K562 (cell line): Measurements from ENCODE around the gene PAH. TPM values are rescaled to one million over a fixed set of nuclear protein-coding genes. Genes with fewer than 3 reads are reported as not detected.

Experiments used
- ATAC-seq: fragments of 200-7000 bp; cut with Tn5 transposase; 3 replicates; pipeline ENCODE4 v1.9.1; 2020; ENCODE audit warnings: moderate library complexity
- BruUV-seq: library from RNA; stranded (reverse); fragments of 400-500 nt; replicated peaks from 2 replicates; lab custom pipeline; 2021; lab: Mats Ljungman, UMichigan
- CTCF ChIA-PET: fragments of 300-600 bp; formaldehyde crosslinking; extraction: SDS; loops from one replicate; lab custom pipeline; 2021; ENCODE audit warnings: low intra/inter-chr PET ratio; lab: Yijun Ruan, JAX
- POLR2A ChIA-PET: fragments of 300-600, 350-650 bp; sonication (Branson Sonifier 250); formaldehyde crosslinking; extraction: SDS; loops from one replicate; lab custom pipeline; 2021; ENCODE audit warnings: antibody characterized with exemption, inconsistent platforms; lab: Yijun Ruan, JAX
- DNase-seq, 4 experiments: peaks; one replicate each; pipeline versions ENCODE4 v3.0.0 to v3.0.0-alpha.2; 2011 to 2018; ENCODE audit warnings: low spot score in 3 of 4, mixed read lengths in 3 of 4; ENCODE audit errors: extremely low read depth in 1 of 4
- FAIRE-seq: peaks from 2 replicates; lab custom pipeline; 2011; peaks lifted over from hg19 to GRCh38; lab: Jason Lieb, UNC
- H2AFZ ChIP-seq: 2 replicates; pipeline ENCODE4 v1.6.0; 2011; ENCODE audit warnings: low read depth, low read length, control low read depth, inconsistent platforms
- H3K27ac ChIP-seq: fragments of 200-600 bp; 3 replicates; pipeline ENCODE4 v1.8.0; 2011; ENCODE audit warnings: low read depth, mild to moderate bottlenecking, control low read depth, inconsistent platforms, low read length, moderate library complexity, mixed read lengths; ENCODE audit errors: extremely low read depth
- H3K27me3 ChIP-seq, 2 experiments: fragments of 300-600 bp in 1 of 2; 2 replicates in 1 of 2; 3 replicates in 1 of 2; pipeline versions ENCODE4 v1.6.0 to v1.8.0; 2011; ENCODE audit warnings: inconsistent platforms in 2 of 2, low read length in 2 of 2, mild to moderate bottlenecking in 1 of 2, mixed read lengths in 1 of 2, moderate library complexity in 1 of 2; ENCODE audit not compliant: control insufficient read depth in 2 of 2, insufficient read depth in 2 of 2
- H3K36me3 ChIP-seq: fragments of 300-600 bp; 3 replicates; pipeline ENCODE4 v1.8.0; 2011; ENCODE audit warnings: mild to moderate bottlenecking, low read length, inconsistent platforms; ENCODE audit not compliant: control insufficient read depth, insufficient read depth
- H3K4me1 ChIP-seq, 2 experiments: fragments of 200-600 bp in 1 of 2; replicated peaks in 1 of 2; 2 replicates in 1 of 2; 3 replicates in 1 of 2; pipeline versions ENCODE4 v1.5.1 to v1.8.0; 2011; ENCODE audit warnings: inconsistent platforms in 2 of 2, low read length in 2 of 2, mild to moderate bottlenecking in 1 of 2, mixed read lengths in 1 of 2, moderate library complexity in 1 of 2; ENCODE audit not compliant: control insufficient read depth in 2 of 2, insufficient read depth in 2 of 2
- H3K4me2 ChIP-seq: 2 replicates; pipeline ENCODE4 v1.6.1; 2011; ENCODE audit warnings: low read length, control low read depth, inconsistent platforms, mixed read lengths; ENCODE audit not compliant: insufficient read depth
- H3K4me3 ChIP-seq: fragments of 200-600 bp; sonication (generic), shearing (Covaris generic); 2 replicates; pipeline ENCODE4 v1.5.1; 2016; ENCODE audit warnings: control low read depth, inconsistent platforms
- H3K79me2 ChIP-seq: fragments of 200-600 bp; 3 replicates; pipeline ENCODE4 v1.8.0; 2011; ENCODE audit warnings: low read length, inconsistent platforms; ENCODE audit not compliant: control insufficient read depth, insufficient read depth
- H3K9ac ChIP-seq, 2 experiments: 2 replicates each; pipeline versions ENCODE4 v1.6.0 to v1.6.1; 2011; ENCODE audit warnings: low read depth in 2 of 2, low read length in 2 of 2, control low read depth in 1 of 2, inconsistent platforms in 1 of 2, mild to moderate bottlenecking in 1 of 2, mixed read lengths in 1 of 2; ENCODE audit not compliant: insufficient read depth in 1 of 2
- H3K9me1 ChIP-seq: one replicate; pipeline ENCODE4 v1.6.0; 2011; ENCODE audit warnings: inconsistent platforms, mild to moderate bottlenecking, low read length, moderate library complexity; ENCODE audit not compliant: control insufficient read depth, insufficient read depth
- H3K9me3 ChIP-seq: replicated peaks from 2 replicates; pipeline ENCODE4 v1.5.1; 2011; ENCODE audit warnings: low read depth, low read length, inconsistent platforms; ENCODE audit not compliant: control insufficient read depth, insufficient read depth
- H4K20me1 ChIP-seq: replicated peaks from 2 replicates; pipeline ENCODE4 v1.6.1; 2011; ENCODE audit warnings: low read length, inconsistent platforms, mixed read lengths; ENCODE audit not compliant: control insufficient read depth, insufficient read depth
- ADNP ChIP-seq: fragments of 200-800 bp; sonication (Bioruptor generic); IDR thresholded peaks from 2 replicates; pipeline ENCODE4 v1.6.1; 2016; ENCODE audit warnings: missing genetic modification characterization, missing compliant biosample characterization
- C11orf30 ChIP-seq: fragments of 450-650 bp; IDR thresholded peaks from 2 replicates; pipeline ENCODE4 v1.6.1; 2016; ENCODE audit warnings: low read depth, mild to moderate bottlenecking
- MAFG ChIP-seq: fragments of 450-650 bp; conservative IDR thresholded peaks from 2 replicates; pipeline ENCODE4 v1.6.1; 2016; ENCODE audit warnings: missing genetic modification characterization, missing compliant biosample characterization
- ZNF124 ChIP-seq: sonication (generic); formaldehyde crosslinking; IDR thresholded peaks from 2 replicates; pipeline ENCODE4 v1.8.1; 2022; ENCODE audit warnings: missing genetic modification reagents
- ZNF212 ChIP-seq: fragments of 450-650 bp; formaldehyde crosslinking; IDR thresholded peaks from 2 replicates; pipeline ENCODE4 v1.4.0; 2020; ENCODE audit warnings: mild to moderate bottlenecking
- ZNF586 ChIP-seq: fragments of 450-650 bp; formaldehyde crosslinking; conservative IDR thresholded peaks from 2 replicates; pipeline ENCODE4 v1.4.0; 2020; ENCODE audit warnings: mild to moderate bottlenecking, moderate library complexity
- WGBS: fragments of 100-300 bp; shearing (Covaris generic); methylation state at CpG from one replicate; pipeline ENCODE4 v1.1.6; 2016; ENCODE audit warnings: low coverage, mixed read lengths; ENCODE audit not compliant: insufficient coverage; ENCODE audit errors: missing lambda C conversion rate; 5-methylcytosine and 5-hydroxymethylcytosine counted together
- in situ Hi-C: fragments of 300-500 bp; cut with MboI; formaldehyde crosslinking; loops from 4 replicates; pipeline ENCODE4 v1.15.0; 2018; ENCODE audit warnings: inconsistent platforms, mixed read lengths
- intact Hi-C: fragments of 100-400 bp; cut with micrococcal nuclease; formaldehyde crosslinking; loops from 2 replicates; pipeline ENCODE4 v1.14.2; 2022
- polyA plus RNA-seq, 8 experiments: library from polyadenylated mRNA; depleted of rRNA in 4 of 8; stranded (reverse) in 5 of 8; unstranded in 3 of 8; fragments of >200 nt; fragmentation: Nextera tagmentation in 2 of 8; fragmentation: Illumina TruSeq in 1 of 8; extraction: Ambion mirVana in 2 of 8; extraction: Trizol in 1 of 8; gene quantifications; 2 replicates each; pipeline versions ENCODE4 v1.2.1 to v1.2.3, GENCODE V29; 2011 to 2014; ENCODE audit warnings: inconsistent platforms in 1 of 8, missing spikeins in 1 of 8
- total RNA-seq, 7 experiments: library from RNA; depleted of rRNA in 6 of 7; stranded (reverse); fragments of >200 nt in 6 of 7; fragmentation: Illumina TruSeq in 2 of 7; extraction: Trizol in 2 of 7; gene quantifications; 2 replicates each; pipeline versions ENCODE4 v1.2.1 to v1.2.3, GENCODE V29; 2011 to 2021; ENCODE audit warnings: low replicate concordance in 1 of 7
- TF ChIP-seq, protein P1 (sequence below): fragments of 450-650 bp; IDR thresholded peaks from 2 replicates; pipeline ENCODE4 v1.7.0; 2016; ENCODE audit warnings: borderline replicate concordance
- TF ChIP-seq, protein P2 (sequence below): sonication (generic); formaldehyde crosslinking; IDR thresholded peaks from 2 replicates; pipeline ENCODE4 v1.8.0; 2022; ENCODE audit warnings: mild to moderate bottlenecking, missing genetic modification reagents
- TF ChIP-seq, protein P3 (sequence below): fragments of 250-450 bp; sonication (Bioruptor Pico); IDR thresholded peaks from 2 replicates; pipeline ENCODE4 v1.4.0; 2020
- TF ChIP-seq, protein P4 (sequence below): fragments of 250-450 bp; sonication (Bioruptor Pico); IDR thresholded peaks from 2 replicates; pipeline ENCODE4 v1.8.0; 2021; ENCODE audit warnings: moderate library complexity, mild to moderate bottlenecking, inconsistent platforms
- TF ChIP-seq, protein P5 (sequence below): sonication (generic); formaldehyde crosslinking; IDR thresholded peaks from 2 replicates; pipeline ENCODE4 v1.8.1; 2023; ENCODE audit warnings: mild to moderate bottlenecking, missing genetic modification reagents

The PAH gene
- total and polyA plus RNA-seq, 9 of the 15 experiments (the other 6 are each of a cell fraction or from before 2014, with no cell fraction given): 0.13 to 0.75 (median 0.69) TPM; not detected in 6

DNA sequence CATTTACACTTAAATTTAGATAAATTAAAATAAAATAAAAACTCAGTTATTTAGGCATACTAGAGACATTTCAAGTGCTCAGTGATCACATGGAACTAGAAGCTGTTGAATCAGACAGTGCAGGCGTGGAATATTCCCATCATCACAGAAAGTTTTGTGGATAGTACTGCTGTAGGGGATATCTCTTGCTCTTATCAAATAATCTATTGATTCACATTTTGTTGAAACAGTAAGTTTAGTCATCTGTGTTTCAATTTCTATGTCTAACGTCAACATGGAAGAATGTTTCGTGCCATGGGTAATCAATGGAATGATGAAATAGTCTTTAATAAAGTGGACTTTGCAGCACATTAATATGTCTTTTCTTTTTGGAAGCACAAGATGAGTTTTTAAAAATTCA lies 108.6 kb downstream of the PAH start:
- CTCF ChIA-PET: no interaction called here
- no peak for DNase-seq
- TF ChIP-seq, protein P1, sequence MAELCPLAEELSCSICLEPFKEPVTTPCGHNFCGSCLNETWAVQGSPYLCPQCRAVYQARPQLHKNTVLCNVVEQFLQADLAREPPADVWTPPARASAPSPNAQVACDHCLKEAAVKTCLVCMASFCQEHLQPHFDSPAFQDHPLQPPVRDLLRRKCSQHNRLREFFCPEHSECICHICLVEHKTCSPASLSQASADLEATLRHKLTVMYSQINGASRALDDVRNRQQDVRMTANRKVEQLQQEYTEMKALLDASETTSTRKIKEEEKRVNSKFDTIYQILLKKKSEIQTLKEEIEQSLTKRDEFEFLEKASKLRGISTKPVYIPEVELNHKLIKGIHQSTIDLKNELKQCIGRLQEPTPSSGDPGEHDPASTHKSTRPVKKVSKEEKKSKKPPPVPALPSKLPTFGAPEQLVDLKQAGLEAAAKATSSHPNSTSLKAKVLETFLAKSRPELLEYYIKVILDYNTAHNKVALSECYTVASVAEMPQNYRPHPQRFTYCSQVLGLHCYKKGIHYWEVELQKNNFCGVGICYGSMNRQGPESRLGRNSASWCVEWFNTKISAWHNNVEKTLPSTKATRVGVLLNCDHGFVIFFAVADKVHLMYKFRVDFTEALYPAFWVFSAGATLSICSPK: no peak
- TF ChIP-seq, protein P2, sequence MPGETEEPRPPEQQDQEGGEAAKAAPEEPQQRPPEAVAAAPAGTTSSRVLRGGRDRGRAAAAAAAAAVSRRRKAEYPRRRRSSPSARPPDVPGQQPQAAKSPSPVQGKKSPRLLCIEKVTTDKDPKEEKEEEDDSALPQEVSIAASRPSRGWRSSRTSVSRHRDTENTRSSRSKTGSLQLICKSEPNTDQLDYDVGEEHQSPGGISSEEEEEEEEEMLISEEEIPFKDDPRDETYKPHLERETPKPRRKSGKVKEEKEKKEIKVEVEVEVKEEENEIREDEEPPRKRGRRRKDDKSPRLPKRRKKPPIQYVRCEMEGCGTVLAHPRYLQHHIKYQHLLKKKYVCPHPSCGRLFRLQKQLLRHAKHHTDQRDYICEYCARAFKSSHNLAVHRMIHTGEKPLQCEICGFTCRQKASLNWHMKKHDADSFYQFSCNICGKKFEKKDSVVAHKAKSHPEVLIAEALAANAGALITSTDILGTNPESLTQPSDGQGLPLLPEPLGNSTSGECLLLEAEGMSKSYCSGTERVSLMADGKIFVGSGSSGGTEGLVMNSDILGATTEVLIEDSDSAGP: no peak
- TF ChIP-seq ADNP (tag) (no peak), MAFG (tag) (no peak), ZNF212 (CRISPR knock-in tag) (no peak), ZNF586 (CRISPR knock-in tag) (no peak), C11orf30 (no peak), ZNF124 (no peak)
- TF ChIP-seq, protein P3, sequence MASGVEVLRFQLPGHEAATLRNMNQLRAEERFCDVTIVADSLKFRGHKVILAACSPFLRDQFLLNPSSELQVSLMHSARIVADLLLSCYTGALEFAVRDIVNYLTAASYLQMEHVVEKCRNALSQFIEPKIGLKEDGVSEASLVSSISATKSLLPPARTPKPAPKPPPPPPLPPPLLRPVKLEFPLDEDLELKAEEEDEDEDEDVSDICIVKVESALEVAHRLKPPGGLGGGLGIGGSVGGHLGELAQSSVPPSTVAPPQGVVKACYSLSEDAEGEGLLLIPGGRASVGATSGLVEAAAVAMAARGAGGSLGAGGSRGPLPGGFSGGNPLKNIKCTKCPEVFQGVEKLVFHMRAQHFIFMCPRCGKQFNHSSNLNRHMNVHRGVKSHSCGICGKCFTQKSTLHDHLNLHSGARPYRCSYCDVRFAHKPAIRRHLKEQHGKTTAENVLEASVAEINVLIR (CRISPR knock-in tag): no peak
- TF ChIP-seq, protein P4, sequence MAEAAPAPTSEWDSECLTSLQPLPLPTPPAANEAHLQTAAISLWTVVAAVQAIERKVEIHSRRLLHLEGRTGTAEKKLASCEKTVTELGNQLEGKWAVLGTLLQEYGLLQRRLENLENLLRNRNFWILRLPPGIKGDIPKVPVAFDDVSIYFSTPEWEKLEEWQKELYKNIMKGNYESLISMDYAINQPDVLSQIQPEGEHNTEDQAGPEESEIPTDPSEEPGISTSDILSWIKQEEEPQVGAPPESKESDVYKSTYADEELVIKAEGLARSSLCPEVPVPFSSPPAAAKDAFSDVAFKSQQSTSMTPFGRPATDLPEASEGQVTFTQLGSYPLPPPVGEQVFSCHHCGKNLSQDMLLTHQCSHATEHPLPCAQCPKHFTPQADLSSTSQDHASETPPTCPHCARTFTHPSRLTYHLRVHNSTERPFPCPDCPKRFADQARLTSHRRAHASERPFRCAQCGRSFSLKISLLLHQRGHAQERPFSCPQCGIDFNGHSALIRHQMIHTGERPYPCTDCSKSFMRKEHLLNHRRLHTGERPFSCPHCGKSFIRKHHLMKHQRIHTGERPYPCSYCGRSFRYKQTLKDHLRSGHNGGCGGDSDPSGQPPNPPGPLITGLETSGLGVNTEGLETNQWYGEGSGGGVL (CRISPR knock-in tag): no peak
- TF ChIP-seq, protein P5, sequence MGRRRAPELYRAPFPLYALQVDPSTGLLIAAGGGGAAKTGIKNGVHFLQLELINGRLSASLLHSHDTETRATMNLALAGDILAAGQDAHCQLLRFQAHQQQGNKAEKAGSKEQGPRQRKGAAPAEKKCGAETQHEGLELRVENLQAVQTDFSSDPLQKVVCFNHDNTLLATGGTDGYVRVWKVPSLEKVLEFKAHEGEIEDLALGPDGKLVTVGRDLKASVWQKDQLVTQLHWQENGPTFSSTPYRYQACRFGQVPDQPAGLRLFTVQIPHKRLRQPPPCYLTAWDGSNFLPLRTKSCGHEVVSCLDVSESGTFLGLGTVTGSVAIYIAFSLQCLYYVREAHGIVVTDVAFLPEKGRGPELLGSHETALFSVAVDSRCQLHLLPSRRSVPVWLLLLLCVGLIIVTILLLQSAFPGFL: no peak
- Histone ChIP-seq H3K4me1 (no peaks in the 10 kb centered on the region), H3K4me3 (no peak overlapping the region), H4K20me1 (no peaks in the 10 kb centered on the region), H3K9ac (no peak overlapping the region), H3K79me2 (no peaks in the 10 kb centered on the region), H3K9me3 (no peaks in the 10 kb centered on the region), H2AFZ (no peak overlapping the region), H3K9me1 (no peaks in the 10 kb centered on the region), H3K27me3 (no peaks in the 10 kb centered on the region), H3K4me2 (no peak overlapping the region), H3K27ac (no peak overlapping the region), H3K36me3 (no peaks in the 10 kb centered on the region)
- intact Hi-C loops (no loop called here), in situ Hi-C loops (loop anchor here (25.0 kb wide), 1 partner anchor 1396 kb away; the partner anchor contains the start of gene ARL1)
- POLR2A ChIA-PET: no interaction called here
- WGBS: 13% methylated on average over 3 of the region's 3 CpGs
- ATAC-seq: no peak
- no peak for FAIRE-seq
- no TSS peak for BruUV-seq
